Measurements from ENCODE around the gene MLPH. TPM values are rescaled to one million over a fixed set of nuclear protein-coding genes. Genes with fewer than 3 reads are reported as not detected.

Gene MLPH
- total RNA-seq, 1 donor: 40.6 TPM

- DNase-seq (ENCODE audit: low read depth): peak; percentile 92
- no peak overlapping the region for H3K4me3 ChIP-seq (ENCODE audit: low read depth, low read length)
- TF ChIP-seq, protein P1, sequence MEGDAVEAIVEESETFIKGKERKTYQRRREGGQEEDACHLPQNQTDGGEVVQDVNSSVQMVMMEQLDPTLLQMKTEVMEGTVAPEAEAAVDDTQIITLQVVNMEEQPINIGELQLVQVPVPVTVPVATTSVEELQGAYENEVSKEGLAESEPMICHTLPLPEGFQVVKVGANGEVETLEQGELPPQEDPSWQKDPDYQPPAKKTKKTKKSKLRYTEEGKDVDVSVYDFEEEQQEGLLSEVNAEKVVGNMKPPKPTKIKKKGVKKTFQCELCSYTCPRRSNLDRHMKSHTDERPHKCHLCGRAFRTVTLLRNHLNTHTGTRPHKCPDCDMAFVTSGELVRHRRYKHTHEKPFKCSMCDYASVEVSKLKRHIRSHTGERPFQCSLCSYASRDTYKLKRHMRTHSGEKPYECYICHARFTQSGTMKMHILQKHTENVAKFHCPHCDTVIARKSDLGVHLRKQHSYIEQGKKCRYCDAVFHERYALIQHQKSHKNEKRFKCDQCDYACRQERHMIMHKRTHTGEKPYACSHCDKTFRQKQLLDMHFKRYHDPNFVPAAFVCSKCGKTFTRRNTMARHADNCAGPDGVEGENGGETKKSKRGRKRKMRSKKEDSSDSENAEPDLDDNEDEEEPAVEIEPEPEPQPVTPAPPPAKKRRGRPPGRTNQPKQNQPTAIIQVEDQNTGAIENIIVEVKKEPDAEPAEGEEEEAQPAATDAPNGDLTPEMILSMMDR (IDR thresholded peaks at IDR 0.05; ENCODE audit: insufficient read depth, low read depth, low read length): peak; percentile 98
Measured at GRCh38 chr2:237572021-237572741, 85.1 kb downstream of the MLPH start.

GRCh38 chr2:237572742-237573101 lies 85.7 kb downstream of the MLPH start:
- TF ChIP-seq, protein P1 (IDR thresholded peaks at IDR 0.05; ENCODE audit: insufficient read depth, low read depth, low read length): no peak
- DNase-seq (ENCODE audit: low read depth): no peak

DNA sequence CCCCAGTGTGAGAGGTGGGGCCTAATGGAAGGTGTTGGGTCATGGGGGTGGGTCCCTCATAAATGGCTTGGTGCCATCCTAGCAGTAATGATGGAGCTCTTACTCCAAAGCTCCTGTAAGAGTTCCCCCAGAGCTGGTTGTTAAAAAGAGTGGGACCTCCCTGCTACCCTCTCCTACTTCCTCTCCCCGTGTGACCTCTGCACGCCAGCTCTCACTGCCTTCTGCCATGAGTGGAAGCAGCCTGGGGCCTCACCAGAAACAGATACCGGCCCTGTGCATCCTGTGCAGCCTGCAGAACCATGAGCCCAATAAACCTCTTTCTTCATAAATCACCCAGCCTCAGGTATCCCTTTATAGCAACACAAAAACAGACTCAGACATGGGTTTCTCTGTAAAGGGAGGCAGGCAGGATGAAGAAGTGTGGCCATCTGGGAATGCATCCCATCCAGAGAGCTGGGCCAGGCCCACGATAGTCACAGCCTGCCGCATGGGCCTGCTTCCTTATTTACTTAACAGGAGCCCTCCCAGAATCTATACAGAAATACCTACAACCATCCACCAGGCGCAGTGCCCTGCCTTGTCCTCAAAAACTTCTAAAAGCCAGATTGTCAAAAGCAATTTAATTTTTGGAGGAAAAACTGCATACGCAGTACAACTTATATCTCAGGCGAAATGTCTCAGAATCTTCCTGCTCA lies 86.8 kb downstream of the MLPH start:
- no peak for DNase-seq (ENCODE audit: low read depth)
- no peak overlapping the region for H3K4me3 ChIP-seq (ENCODE audit: low read depth, low read length)
- TF ChIP-seq, protein P1 (IDR thresholded peaks at IDR 0.05; ENCODE audit: insufficient read depth, low read depth, low read length): no peak

More at GRCh38 chr2:237572742-237573101, 85.7 kb downstream of the MLPH start:
- H3K4me3 ChIP-seq (ENCODE audit: low read depth, low read length): no peak overlapping the region

GRCh38 chr2:237574467-237574866 lies 87.4 kb downstream of the MLPH start:
- no peak overlapping the region for H3K4me3 ChIP-seq (ENCODE audit: low read depth, low read length)
- no peak for DNase-seq (ENCODE audit: low read depth)
- TF ChIP-seq, protein P1 (IDR thresholded peaks at IDR 0.05; ENCODE audit: insufficient read depth, low read depth, low read length): no peak

DNA sequence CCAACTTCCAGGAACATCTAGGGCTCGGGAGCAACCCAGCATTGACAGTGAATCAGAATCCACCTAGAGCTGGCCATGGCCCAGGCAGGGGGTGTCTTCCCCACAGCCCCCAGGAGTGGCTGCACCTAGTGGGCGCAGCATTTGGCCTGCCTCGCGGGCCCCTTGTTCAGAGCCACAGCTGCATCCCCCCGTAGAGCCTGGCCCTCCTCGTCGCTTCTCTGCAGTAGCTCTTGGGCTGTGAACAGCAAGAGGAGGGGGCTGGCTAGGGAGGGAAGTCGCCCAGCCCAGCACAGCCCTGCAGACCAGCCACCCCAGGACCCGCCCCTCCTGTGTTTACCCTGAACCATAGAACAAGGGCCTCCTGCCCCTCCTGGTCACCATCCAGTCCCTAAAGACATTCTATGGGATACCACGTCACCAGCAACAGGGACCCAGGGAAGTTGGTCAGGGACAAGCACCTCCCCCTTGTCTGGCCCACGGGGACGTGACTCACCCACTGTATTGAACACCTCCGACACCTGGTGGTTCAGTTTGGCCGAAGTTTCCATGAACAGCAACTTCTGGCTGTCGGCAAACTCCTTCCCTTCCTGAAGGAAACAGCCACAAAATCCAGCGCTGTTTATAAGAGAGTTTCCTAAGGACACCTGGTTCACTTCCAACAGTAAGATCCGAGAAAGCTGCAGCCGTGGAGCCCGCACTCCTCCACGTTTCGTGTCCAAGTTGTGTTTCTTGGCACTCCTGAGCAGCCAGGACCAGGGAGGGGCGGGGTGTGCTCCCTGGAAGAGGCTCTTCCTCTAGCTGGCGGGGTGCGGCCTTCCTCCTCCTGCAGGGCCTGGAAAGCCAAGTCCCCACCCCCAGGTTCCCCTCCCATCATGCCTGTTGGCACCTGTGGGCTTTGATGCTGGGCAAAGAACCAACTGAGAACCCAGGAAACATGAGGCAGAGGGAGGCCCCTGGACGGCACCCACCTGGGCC lies 88.1 kb downstream of the MLPH start:
- no peak overlapping the region for H3K4me3 ChIP-seq (ENCODE audit: low read depth, low read length)
- TF ChIP-seq, protein P1 (IDR thresholded peaks at IDR 0.05; ENCODE audit: insufficient read depth, low read depth, low read length): no peak
- no peak for DNase-seq (ENCODE audit: low read depth)
